NCI-H2171 treated with DMSO at 0.1 percent for 48 hours (cell line): ENCODE results near the gene GLIS1.

ENCODE experiments used
- DNase-seq: peaks from one replicate; lab custom pipeline; 2025; lab: John Stamatoyannopoulos, UW

Gene GLIS1

GRCh38 chr1:53617851-53618499, 121.0 kb downstream of the GLIS1 start:
- peak; percentile 67 for DNase-seq

GRCh38 chr1:53617382-53617781, 121.6 kb downstream of the GLIS1 start:
- DNase-seq = no peak

GRCh38 chr1:53616927-53617326, 122.0 kb downstream of the GLIS1 start:
- no peak for DNase-seq

- no peak for DNase-seq
These were observed 122.5 kb downstream of the GLIS1 start for GRCh38 chr1:53616511-53616910.

GRCh38 chr1:53615101-53615500, 123.9 kb downstream of the GLIS1 start:
- DNase-seq = no peak

- no peak for DNase-seq
These were observed 124.5 kb downstream of the GLIS1 start for GRCh38 chr1:53614231-53615021.

- DNase-seq = no peak
These were observed 130.3 kb downstream of the GLIS1 start for GRCh38 chr1:53608676-53609075.

GRCh38 chr1:53608071-53608470, 130.9 kb downstream of the GLIS1 start:
- no peak for DNase-seq

- DNase-seq = no peak
These were observed 132.3 kb downstream of the GLIS1 start for GRCh38 chr1:53606651-53607051.

GRCh38 chr1:53606197-53606596, 132.8 kb downstream of the GLIS1 start:
- no peak for DNase-seq

GRCh38 chr1:53605181-53605580, 133.8 kb downstream of the GLIS1 start:
- no peak for DNase-seq

- DNase-seq = no peak
These were observed 134.6 kb downstream of the GLIS1 start for GRCh38 chr1:53604291-53604919.

- no peak for DNase-seq
These were observed 135.5 kb downstream of the GLIS1 start for GRCh38 chr1:53603431-53603830.

- DNase-seq = no peak
These were observed 136.8 kb downstream of the GLIS1 start for GRCh38 chr1:53601867-53602775.

- no peak for DNase-seq
These were observed 137.8 kb downstream of the GLIS1 start for GRCh38 chr1:53601031-53601745.

GRCh38 chr1:53600561-53600960, 138.4 kb downstream of the GLIS1 start:
- peak; percentile 61 for DNase-seq

GRCh38 chr1:53600001-53600400, 139.0 kb downstream of the GLIS1 start:
- no peak for DNase-seq

- no peak for DNase-seq
These were observed 139.5 kb downstream of the GLIS1 start for GRCh38 chr1:53599481-53599880.

- no peak for DNase-seq
These were observed 140.0 kb downstream of the GLIS1 start for GRCh38 chr1:53598966-53599365.

- no peak for DNase-seq
These were observed 143.1 kb downstream of the GLIS1 start for GRCh38 chr1:53595906-53596305.

- DNase-seq = no peak
These were observed 144.4 kb downstream of the GLIS1 start for GRCh38 chr1:53594391-53595180.
